GM18520 (cell line): ENCODE results near the gene SIGLEC11.

ENCODE experiments used
- ATAC-seq: cut with Tn5 transposase; IDR thresholded peaks from one replicate; pipeline ENCODE4 v1.9.1; 2021; ENCODE audit not compliant: unreplicated experiment

SIGLEC11 gene

GRCh38 chr19:49907745-49908446, 53.1 kb downstream of the SIGLEC11 start:
- no peak for ATAC-seq

GRCh38 chr19:49906879-49907564, 54.0 kb downstream of the SIGLEC11 start:
- ATAC-seq: no peak

- ATAC-seq: no peak
Measured at GRCh38 chr19:49904136-49904535, 56.8 kb downstream of the SIGLEC11 start.
